NCI-H446 (cell line): ENCODE measurements around the gene BTBD10.

Source experiments
- DNase-seq, 2 experiments: peaks; one replicate each; lab custom pipeline; 2025; lab: John Stamatoyannopoulos, UW

The BTBD10 gene

GRCh38 chr11:13339195-13340153, 123.5 kb downstream of the BTBD10 start:
- DNase-seq: peak in 1 of 2 experiments; percentile 19

DNA sequence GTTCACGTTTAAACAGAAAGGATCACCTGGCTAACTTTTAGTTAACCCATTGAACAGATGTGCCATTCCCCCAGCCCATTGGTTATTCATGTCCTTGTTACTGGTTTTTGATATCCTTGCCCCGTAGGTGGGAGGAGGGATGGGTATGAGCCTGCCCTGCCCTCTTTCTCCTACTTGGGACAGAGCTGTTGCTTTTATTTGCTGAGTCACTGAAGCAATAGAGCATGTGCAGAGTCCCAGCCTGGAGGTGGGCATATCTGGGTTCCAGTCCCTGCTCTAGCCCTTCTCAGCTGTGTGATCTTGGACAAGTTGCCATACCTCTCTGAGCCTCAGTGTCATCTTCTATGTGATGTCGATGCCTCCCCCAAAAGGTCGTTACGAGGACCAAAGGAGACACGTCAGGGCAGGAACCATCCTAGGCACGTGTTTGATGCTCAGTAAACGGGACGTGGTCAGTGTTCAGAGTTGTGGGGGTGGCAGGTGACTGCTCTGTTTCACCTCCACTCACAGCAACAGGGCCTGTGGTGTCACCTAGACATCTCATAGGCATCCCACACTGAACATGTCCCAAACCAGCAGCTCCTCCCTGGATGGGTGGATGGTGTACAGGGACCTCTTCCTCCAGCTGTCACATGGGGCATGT, 124.5 kb downstream of the BTBD10 start:
- DNase-seq: no peak

GRCh38 chr11:13338019-13338426, 125.0 kb downstream of the BTBD10 start:
- DNase-seq: no peak
